OCI-LY1 (cell line): ENCODE results near the gene ACAA2.

Source experiments
- H2AFZ ChIP-seq: fragments of 200-600 bp; sonication (generic), shearing (Covaris generic); 2 replicates; pipeline ENCODE4 v1.6.0; 2014; ENCODE audit warnings: antibody characterized with exemption, mild to moderate bottlenecking, low read length
- H3F3A ChIP-seq: fragments of 200-600 bp; sonication (generic), shearing (Covaris generic); 2 replicates; pipeline ENCODE4 v1.6.0; 2014; ENCODE audit warnings: mild to moderate bottlenecking, antibody characterized with exemption, low read length, moderate library complexity; ENCODE audit not compliant: insufficient read depth
- H3K27ac ChIP-seq: fragments of 200-600 bp; sonication (generic); 2 replicates; pipeline ENCODE4 v1.5.1; 2014; ENCODE audit warnings: low read length, mixed run types, mild to moderate bottlenecking, low read depth; ENCODE audit not compliant: poor library complexity, severe bottlenecking
- H3K27me3 ChIP-seq: fragments of 200-600 bp; sonication (generic); 2 replicates; pipeline ENCODE4 v1.6.0; 2014; ENCODE audit warnings: antibody characterized with exemption, mild to moderate bottlenecking, low read length, moderate library complexity; ENCODE audit not compliant: insufficient read depth
- H3K36me3 ChIP-seq: fragments of 200-600 bp; sonication (generic); 2 replicates; pipeline ENCODE4 v1.6.1; 2014; ENCODE audit warnings: mild to moderate bottlenecking, antibody characterized with exemption, low read length, moderate library complexity, mixed read lengths; ENCODE audit not compliant: insufficient read depth
- H3K4me1 ChIP-seq: fragments of 200-600 bp; sonication (generic); 2 replicates; pipeline ENCODE4 v1.5.1; 2014; ENCODE audit warnings: mild to moderate bottlenecking, low read length, moderate library complexity; ENCODE audit not compliant: insufficient read depth, severe bottlenecking
- H3K4me2 ChIP-seq: fragments of 200-600 bp; sonication (generic), shearing (Covaris generic); 2 replicates; pipeline ENCODE4 v1.6.1; 2014; ENCODE audit warnings: low read length
- H3K4me3 ChIP-seq: fragments of 200-600 bp; sonication (generic); 2 replicates; pipeline ENCODE4 v1.5.1; 2014; ENCODE audit warnings: low read length, low read depth, mild to moderate bottlenecking, mixed read lengths; ENCODE audit not compliant: poor library complexity, severe bottlenecking
- H3K79me2 ChIP-seq: fragments of 200-600 bp; shearing (Covaris generic); 2 replicates; pipeline ENCODE4 v1.6.1; 2016; ENCODE audit warnings: mixed run types, low read length, mixed read lengths; ENCODE audit not compliant: insufficient read depth
- H3K9ac ChIP-seq: fragments of 200-600 bp; sonication (generic), shearing (Covaris generic); 2 replicates; pipeline ENCODE4 v1.6.1; 2014; ENCODE audit warnings: mild to moderate bottlenecking, low read length, mixed read lengths
- H3K9me2 ChIP-seq: fragments of 200-600 bp; sonication (generic), shearing (Covaris generic); 2 replicates; pipeline ENCODE4 v1.6.1; 2014; ENCODE audit warnings: low read depth, mild to moderate bottlenecking, low read length, mixed read lengths
- H3K9me3 ChIP-seq: fragments of 200-600 bp; shearing (Covaris generic); 2 replicates; pipeline ENCODE4 v1.6.1; 2014; ENCODE audit warnings: low read length, mixed read lengths
- H4K20me1 ChIP-seq: fragments of 200-600 bp; sonication (generic), shearing (Covaris generic); 2 replicates; pipeline ENCODE4 v1.6.0; 2016; ENCODE audit warnings: mild to moderate bottlenecking, low read length; ENCODE audit not compliant: insufficient read depth
- EZH2 ChIP-seq: fragments of 200-600 bp; sonication (generic), shearing (Covaris generic); IDR thresholded peaks from 2 replicates; pipeline ENCODE4 v1.8.0; 2017; ENCODE audit warnings: borderline replicate concordance, mixed run types, mild to moderate bottlenecking, antibody characterized with exemption, low read length, moderate library complexity, mixed read lengths
- TF ChIP-seq, protein P1 (sequence below): fragments of 200-600 bp; sonication (generic), shearing (Covaris generic); IDR thresholded peaks from 2 replicates; pipeline ENCODE4 v1.5.1; 2017; ENCODE audit warnings: mild to moderate bottlenecking, antibody characterized with exemption, low read length, moderate library complexity, mixed read lengths

The ACAA2 gene

GRCh38 chr18:49767111-49768050 is 46.0 kb downstream of the ACAA2 start:
- H3K9me3 ChIP-seq: no peaks in the 10 kb centered on the region
- H3K27ac ChIP-seq: no peak overlapping the region
- H3K9me2 ChIP-seq: no peaks in the 10 kb centered on the region
- H3F3A ChIP-seq: no peaks in the 10 kb centered on the region
- H3K4me3 ChIP-seq: no peak overlapping the region
- H3K36me3 ChIP-seq: no peaks in the 10 kb centered on the region
- no peak overlapping the region for H3K9ac ChIP-seq
- TF ChIP-seq EZH2: no peak
- TF ChIP-seq, protein P1, sequence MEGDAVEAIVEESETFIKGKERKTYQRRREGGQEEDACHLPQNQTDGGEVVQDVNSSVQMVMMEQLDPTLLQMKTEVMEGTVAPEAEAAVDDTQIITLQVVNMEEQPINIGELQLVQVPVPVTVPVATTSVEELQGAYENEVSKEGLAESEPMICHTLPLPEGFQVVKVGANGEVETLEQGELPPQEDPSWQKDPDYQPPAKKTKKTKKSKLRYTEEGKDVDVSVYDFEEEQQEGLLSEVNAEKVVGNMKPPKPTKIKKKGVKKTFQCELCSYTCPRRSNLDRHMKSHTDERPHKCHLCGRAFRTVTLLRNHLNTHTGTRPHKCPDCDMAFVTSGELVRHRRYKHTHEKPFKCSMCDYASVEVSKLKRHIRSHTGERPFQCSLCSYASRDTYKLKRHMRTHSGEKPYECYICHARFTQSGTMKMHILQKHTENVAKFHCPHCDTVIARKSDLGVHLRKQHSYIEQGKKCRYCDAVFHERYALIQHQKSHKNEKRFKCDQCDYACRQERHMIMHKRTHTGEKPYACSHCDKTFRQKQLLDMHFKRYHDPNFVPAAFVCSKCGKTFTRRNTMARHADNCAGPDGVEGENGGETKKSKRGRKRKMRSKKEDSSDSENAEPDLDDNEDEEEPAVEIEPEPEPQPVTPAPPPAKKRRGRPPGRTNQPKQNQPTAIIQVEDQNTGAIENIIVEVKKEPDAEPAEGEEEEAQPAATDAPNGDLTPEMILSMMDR: no peak
- no peaks in the 10 kb centered on the region for H3K27me3 ChIP-seq
- H2AFZ ChIP-seq: no peak overlapping the region
- no peak overlapping the region for H3K4me2 ChIP-seq
- H3K79me2 ChIP-seq: no peaks in the 10 kb centered on the region
- H4K20me1 ChIP-seq: no peaks in the 10 kb centered on the region
- no peaks in the 10 kb centered on the region for H3K4me1 ChIP-seq

- no peaks in the 10 kb centered on the region for H3K79me2 ChIP-seq
- H3K27me3 ChIP-seq: no peaks in the 10 kb centered on the region
- no peaks in the 10 kb centered on the region for H3F3A ChIP-seq
- no peaks in the 10 kb centered on the region for H4K20me1 ChIP-seq
- H3K4me2 ChIP-seq: no peak overlapping the region
- no peaks in the 10 kb centered on the region for H3K4me1 ChIP-seq
- H2AFZ ChIP-seq: no peak overlapping the region
- H3K9me3 ChIP-seq: no peaks in the 10 kb centered on the region
- no peak for TF ChIP-seq EZH2
- TF ChIP-seq, protein P1: no peak
- H3K9ac ChIP-seq: no peak overlapping the region
- H3K9me2 ChIP-seq: no peaks in the 10 kb centered on the region
- no peak overlapping the region for H3K27ac ChIP-seq
- H3K36me3 ChIP-seq: no peaks in the 10 kb centered on the region
- H3K4me3 ChIP-seq: no peak overlapping the region
Measured at GRCh38 chr18:49766646-49767045, 46.7 kb downstream of the ACAA2 start.

DNA sequence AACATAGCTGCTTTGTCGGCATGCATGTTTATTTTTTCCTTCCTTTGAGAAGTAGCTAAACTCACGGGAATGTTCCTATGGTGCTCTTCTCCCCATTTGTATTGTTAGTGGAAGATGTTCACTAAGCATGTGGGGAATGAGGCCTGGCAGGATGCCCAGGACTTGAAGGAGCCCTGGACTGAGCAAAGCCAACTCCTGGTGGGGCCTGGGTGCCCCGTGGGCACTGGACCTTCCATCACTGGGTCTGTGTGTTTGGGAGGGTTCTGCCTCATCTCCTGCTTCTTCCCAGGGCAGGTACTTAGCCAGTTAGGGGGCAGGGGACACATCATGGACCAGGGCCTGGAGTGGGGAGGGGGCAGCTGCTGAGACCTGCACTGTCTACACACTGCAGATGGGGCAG is 49.3 kb downstream of the ACAA2 start:
- no peak overlapping the region for H3K9ac ChIP-seq
- no peaks in the 10 kb centered on the region for H3K9me3 ChIP-seq
- H4K20me1 ChIP-seq: no peaks in the 10 kb centered on the region
- H2AFZ ChIP-seq: no peak overlapping the region
- no peak overlapping the region for H3K27ac ChIP-seq
- H3K36me3 ChIP-seq: no peaks in the 10 kb centered on the region
- no peaks in the 10 kb centered on the region for H3K9me2 ChIP-seq
- H3K4me1 ChIP-seq: no peaks in the 10 kb centered on the region
- TF ChIP-seq EZH2: no peak
- TF ChIP-seq, protein P1: no peak
- H3K27me3 ChIP-seq: no peaks in the 10 kb centered on the region
- no peaks in the 10 kb centered on the region for H3F3A ChIP-seq
- H3K4me2 ChIP-seq: no peak overlapping the region
- H3K4me3 ChIP-seq: no peak overlapping the region
- no peaks in the 10 kb centered on the region for H3K79me2 ChIP-seq
